HCT116 (cell line): ENCODE data around the gene LDHD.

Source experiments
- CTCF ChIP-seq, 3 experiments: fragments of 200-600 bp in 1 of 3; sonication (generic) in 1 of 3; IDR thresholded peaks in 2 of 3; conservative IDR thresholded peaks in 1 of 3; 2 replicates each; pipeline ENCODE4 v1.5.1; 2012 to 2017; ENCODE audit warnings: low read depth in 2 of 3, low read length in 2 of 3, antibody characterized with exemption in 1 of 3, borderline replicate concordance in 1 of 3, control low read depth in 1 of 3, mild to moderate bottlenecking in 1 of 3, mixed read lengths in 1 of 3, mixed run types in 1 of 3, moderate library complexity in 1 of 3; ENCODE audit not compliant: insufficient read depth in 1 of 3
- EZH2 ChIP-seq: fragments of 200-600 bp; sonication (generic); IDR thresholded peaks from 2 replicates; pipeline ENCODE4 v1.6.1; 2017; ENCODE audit warnings: antibody characterized with exemption, mixed run types

GRCh38 chr16:75108792-75109731 lies 7.5 kb downstream of the LDHD start:
- TF ChIP-seq CTCF (IDR thresholded peaks at IDR 0.05 in 2 of 3, conservative IDR thresholded peaks at IDR 0.05 in 1 of 3; ENCODE audit: borderline replicate concordance in 1 of 3, insufficient read depth in 1 of 3, low read depth in 2 of 3, low read length in 2 of 3) (no peak), EZH2 (no peak)
